KMS-11 (cell line): Measurements from ENCODE around the gene KIF26B.

Experiments used
- H2AFZ ChIP-seq: fragments of 200-600 bp; sonication (generic); 2 replicates; pipeline ENCODE4 v1.6.1; 2016; ENCODE audit warnings: antibody characterized with exemption, mixed run types, low read depth
- H3K27ac ChIP-seq: fragments of 200-600 bp; sonication (generic); 2 replicates; pipeline ENCODE4 v1.6.1; 2016; ENCODE audit warnings: mild to moderate bottlenecking, mixed run types
- H3K27me3 ChIP-seq: fragments of 200-600 bp; sonication (generic); 2 replicates; pipeline ENCODE4 v1.6.1; 2017; ENCODE audit warnings: mild to moderate bottlenecking, low read depth, mixed run types, moderate library complexity; ENCODE audit not compliant: insufficient read depth
- H3K36me3 ChIP-seq: fragments of 200-600 bp; sonication (generic); 2 replicates; pipeline ENCODE4 v1.6.1; 2017; ENCODE audit warnings: mild to moderate bottlenecking, mixed run types; ENCODE audit not compliant: insufficient read depth
- H3K4me1 ChIP-seq: fragments of 200-600 bp; sonication (generic); 2 replicates; pipeline ENCODE4 v1.6.1; 2016; ENCODE audit warnings: mild to moderate bottlenecking, low read depth, mixed run types; ENCODE audit not compliant: poor library complexity, severe bottlenecking
- H3K4me2 ChIP-seq: fragments of 200-600 bp; sonication (generic); 2 replicates; pipeline ENCODE4 v1.7.0; 2016; ENCODE audit warnings: mild to moderate bottlenecking, mixed run types
- H3K4me3 ChIP-seq: fragments of 200-600 bp; sonication (generic); IDR thresholded peaks from 2 replicates; pipeline ENCODE4 v1.6.1; 2017; ENCODE audit warnings: low read depth, low read length, mixed read lengths; ENCODE audit not compliant: insufficient read depth
- H3K79me2 ChIP-seq: fragments of 200-600 bp; sonication (generic); 2 replicates; pipeline ENCODE4 v1.6.1; 2016; ENCODE audit warnings: low read depth, mixed run types; ENCODE audit not compliant: insufficient read depth
- H3K9ac ChIP-seq: fragments of 200-600 bp; sonication (generic); 2 replicates; pipeline ENCODE4 v1.6.1; 2016; ENCODE audit warnings: mild to moderate bottlenecking, mixed run types
- H4K20me1 ChIP-seq: fragments of 200-600 bp; sonication (generic); 2 replicates; pipeline ENCODE4 v1.6.1; 2016; ENCODE audit warnings: mild to moderate bottlenecking, mixed run types; ENCODE audit not compliant: insufficient read depth
- CTCF ChIP-seq: fragments of 200-600 bp; sonication (generic); conservative IDR thresholded peaks from 2 replicates; pipeline ENCODE4 v1.6.1; 2017; ENCODE audit warnings: low read depth, mild to moderate bottlenecking, antibody characterized with exemption, low read length, moderate library complexity, mixed read lengths

The KIF26B gene

GRCh38 chr1:245207056-245207638 lies 52.4 kb downstream of the KIF26B start:
- no peak overlapping the region for H3K27ac ChIP-seq
- H3K4me2 ChIP-seq = no peak overlapping the region
- no peak overlapping the region for H2AFZ ChIP-seq
- no peaks in the 10 kb centered on the region for H3K4me1 ChIP-seq
- H3K27me3 ChIP-seq = no peaks in the 10 kb centered on the region
- no peak overlapping the region for H3K4me3 ChIP-seq
- H3K79me2 ChIP-seq = no peaks in the 10 kb centered on the region
- H3K36me3 ChIP-seq = no peaks in the 10 kb centered on the region
- TF ChIP-seq CTCF = no peak
- no peak overlapping the region for H3K9ac ChIP-seq
- no peaks in the 10 kb centered on the region for H4K20me1 ChIP-seq

- no peaks in the 10 kb centered on the region for H3K4me1 ChIP-seq
- no peak overlapping the region for H2AFZ ChIP-seq
- TF ChIP-seq CTCF = no peak
- no peak overlapping the region for H3K4me3 ChIP-seq
- H3K27me3 ChIP-seq = no peaks in the 10 kb centered on the region
- H3K4me2 ChIP-seq = no peak overlapping the region
- H3K27ac ChIP-seq = no peak overlapping the region
- no peaks in the 10 kb centered on the region for H3K79me2 ChIP-seq
- H4K20me1 ChIP-seq = no peaks in the 10 kb centered on the region
- no peak overlapping the region for H3K9ac ChIP-seq
- H3K36me3 ChIP-seq = no peaks in the 10 kb centered on the region
These were observed 53.0 kb downstream of the KIF26B start for GRCh38 chr1:245207801-245208200.

- no peaks in the 10 kb centered on the region for H3K27me3 ChIP-seq
- H4K20me1 ChIP-seq = no peaks in the 10 kb centered on the region
- H3K36me3 ChIP-seq = no peaks in the 10 kb centered on the region
- H2AFZ ChIP-seq = no peak overlapping the region
- no peaks in the 10 kb centered on the region for H3K4me1 ChIP-seq
- H3K4me2 ChIP-seq = no peak overlapping the region
- H3K4me3 ChIP-seq = no peak overlapping the region
- no peak overlapping the region for H3K9ac ChIP-seq
- H3K79me2 ChIP-seq = no peaks in the 10 kb centered on the region
- H3K27ac ChIP-seq = no peak overlapping the region
- no peak for TF ChIP-seq CTCF
These were observed 55.1 kb downstream of the KIF26B start for GRCh38 chr1:245209658-245210435.

GRCh38 chr1:245211035-245211749 lies 56.4 kb downstream of the KIF26B start:
- Histone ChIP-seq H3K27me3 (no peaks in the 10 kb centered on the region), H3K4me1 (no peaks in the 10 kb centered on the region), H3K4me3 (no peak overlapping the region), H2AFZ (no peak overlapping the region), H3K36me3 (no peaks in the 10 kb centered on the region), H3K27ac (no peak overlapping the region), H3K79me2 (no peaks in the 10 kb centered on the region), H3K9ac (no peak overlapping the region), H4K20me1 (no peaks in the 10 kb centered on the region), H3K4me2 (no peak overlapping the region)
- no peak for TF ChIP-seq CTCF
